Airway epithelial cell (primary cell): ENCODE data around the gene DKK3. TPM values are rescaled to one million over a fixed set of nuclear protein-coding genes. Genes with fewer than 3 reads are reported as not detected.

Experiments
- total RNA-seq: library from RNA; depleted of rRNA; stranded (reverse); fragments of >200 nt; gene quantifications from 2 replicates; pipeline ENCODE4 v1.2.3, GENCODE V29; 2015

The DKK3 gene
- 222 and 270 TPM in 2 replicates for total RNA-seq

GRCh38 chr11:12007769-12008737 is at the start of gene DKK3:
TSS of gene DKK3 (minus strand) at chr11:12008626. CDS start at chr11:12008582, 44 bp downstream.

Other genes with a start within 250 kb of the DKK3 start
- 30.3 and 40.1 TPM in 2 replicates for gene USP47, start 166.7 kb downstream of the DKK3 start, total RNA-seq
- 63.1 and 78.6 TPM in 2 replicates for gene MICAL2, start 102.0 kb upstream of the DKK3 start, total RNA-seq